Hippocampal formation (tissue), 2 donors: Measurements from ENCODE around the gene SCFD2.
A peak's percentile ranks its signal among the peaks of the same experiment; 100 is the strongest.
"Not testable (repeated sequence)": the region's sequence is repeated elsewhere in the genome, so short reads cannot be mapped to it uniquely, and the experiment has no call there.

ENCODE experiments used
- DNase-seq, 2 donors: peaks; one replicate each; lab custom pipeline; 2025; lab: John Stamatoyannopoulos, UW

The SCFD2 gene

GRCh38 chr4:53238352-53238751 lies 127.5 kb downstream of the SCFD2 start:
- DNase-seq = not testable (repeated sequence)

- not testable (repeated sequence) for DNase-seq
Measured at GRCh38 chr4:53237811-53238210, 128.1 kb downstream of the SCFD2 start.

GRCh38 chr4:53236624-53237023 lies 129.2 kb downstream of the SCFD2 start:
- not testable (repeated sequence) for DNase-seq

- DNase-seq = no peak
Measured at GRCh38 chr4:53235547-53235946, 130.3 kb downstream of the SCFD2 start.

- DNase-seq = no peak
Measured at GRCh38 chr4:53234669-53235068, 131.2 kb downstream of the SCFD2 start.

GRCh38 chr4:53234111-53234510 lies 131.8 kb downstream of the SCFD2 start:
- DNase-seq = no peak

GRCh38 chr4:53233114-53233795 lies 132.6 kb downstream of the SCFD2 start:
- DNase-seq = no peak

- DNase-seq = no peak
Measured at GRCh38 chr4:53232371-53232770, 133.5 kb downstream of the SCFD2 start.

GRCh38 chr4:53228036-53228435 lies 137.8 kb downstream of the SCFD2 start:
- DNase-seq = no peak

- DNase-seq = no peak
Measured at GRCh38 chr4:53227451-53227850, 138.4 kb downstream of the SCFD2 start.

GRCh38 chr4:53221832-53222480 lies 143.9 kb downstream of the SCFD2 start:
- no peak for DNase-seq

- not testable (repeated sequence) for DNase-seq
Measured at GRCh38 chr4:53219148-53219547, 146.7 kb downstream of the SCFD2 start.

- DNase-seq = no peak
Measured at GRCh38 chr4:53208753-53209152, 157.1 kb downstream of the SCFD2 start.

GRCh38 chr4:53205970-53206369 lies 159.9 kb downstream of the SCFD2 start:
- DNase-seq = no peak

- no peak for DNase-seq
Measured at GRCh38 chr4:53199356-53199755, 166.5 kb downstream of the SCFD2 start.

GRCh38 chr4:53197772-53198142 lies 168.1 kb downstream of the SCFD2 start:
- DNase-seq = no peak

GRCh38 chr4:53196882-53197771 lies 168.7 kb downstream of the SCFD2 start:
- peak in 1 of 2 donors; percentile 57 for DNase-seq

GRCh38 chr4:53195815-53196661 lies 169.8 kb downstream of the SCFD2 start:
- no peak for DNase-seq

- DNase-seq = no peak
Measured at GRCh38 chr4:53194727-53195126, 171.1 kb downstream of the SCFD2 start.

GRCh38 chr4:53193111-53193510 lies 172.8 kb downstream of the SCFD2 start:
- DNase-seq = no peak

- no peak for DNase-seq
Measured at GRCh38 chr4:53192496-53192895, 173.4 kb downstream of the SCFD2 start.

GRCh38 chr4:53191997-53192396 lies 173.9 kb downstream of the SCFD2 start:
- DNase-seq = no peak
